Hematopoietic multipotent progenitor cell (in vitro differentiated cells): Measurements from ENCODE around the gene FHL1. TPM values are rescaled to one million over a fixed set of nuclear protein-coding genes. Genes with fewer than 3 reads are reported as not detected.
A peak's percentile ranks its signal among the peaks of the same experiment; 100 is the strongest.
"Not testable (repeated sequence)": the region's sequence is repeated elsewhere in the genome, so short reads cannot be mapped to it uniquely, and the experiment has no call there.

Source experiments
- DNase-seq, 3 donors: peaks; one replicate each; pipeline ENCODE4 v3.0.0-alpha.2; 2011 to 2015; ENCODE audit warnings: low read depth in 2 of 3, low spot score in 2 of 3
- total RNA-seq: library from RNA; depleted of rRNA; stranded (reverse); fragments of >200 nt; gene quantifications from one replicate; pipeline ENCODE4 v1.2.3, GENCODE V29; 2012

FHL1 gene
- total RNA-seq = 403 TPM

DNA sequence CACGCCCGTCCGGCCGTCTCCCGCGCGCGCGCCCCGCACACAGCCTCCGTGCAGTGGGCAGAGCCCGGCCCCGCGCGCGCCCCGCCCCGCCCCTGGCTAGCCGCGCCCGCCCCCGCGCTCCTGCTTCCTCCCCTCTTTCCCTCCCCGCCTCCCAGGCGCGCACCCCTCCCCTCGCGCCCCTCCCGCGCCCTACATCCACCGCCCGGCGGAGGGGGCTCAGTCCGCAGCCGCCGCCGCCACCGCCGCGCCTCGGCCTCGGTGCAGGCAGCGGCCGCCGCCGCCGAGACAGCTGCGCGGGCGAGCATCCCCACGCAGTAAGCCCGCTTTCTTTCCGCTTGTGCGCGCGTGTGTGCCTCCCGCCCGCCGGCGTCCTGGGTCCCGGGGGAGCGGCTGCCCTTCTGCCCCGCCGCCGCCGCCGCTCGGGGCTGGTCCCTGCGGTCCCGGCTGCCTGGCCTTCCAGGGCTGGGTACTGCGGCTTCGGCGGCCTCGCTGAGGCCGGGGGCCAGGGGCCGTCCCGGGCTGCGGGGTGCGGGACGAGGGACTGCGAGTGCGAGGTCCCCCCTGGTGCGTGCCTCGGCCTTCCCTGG, at the start of gene FHL1:
Gene FHL1, plus strand, starts transcription at position 219 of the 587 bp plus-strand sequence.
- DNase-seq = peak in 2 of 3 donors; percentile 62 to 73

DNA sequence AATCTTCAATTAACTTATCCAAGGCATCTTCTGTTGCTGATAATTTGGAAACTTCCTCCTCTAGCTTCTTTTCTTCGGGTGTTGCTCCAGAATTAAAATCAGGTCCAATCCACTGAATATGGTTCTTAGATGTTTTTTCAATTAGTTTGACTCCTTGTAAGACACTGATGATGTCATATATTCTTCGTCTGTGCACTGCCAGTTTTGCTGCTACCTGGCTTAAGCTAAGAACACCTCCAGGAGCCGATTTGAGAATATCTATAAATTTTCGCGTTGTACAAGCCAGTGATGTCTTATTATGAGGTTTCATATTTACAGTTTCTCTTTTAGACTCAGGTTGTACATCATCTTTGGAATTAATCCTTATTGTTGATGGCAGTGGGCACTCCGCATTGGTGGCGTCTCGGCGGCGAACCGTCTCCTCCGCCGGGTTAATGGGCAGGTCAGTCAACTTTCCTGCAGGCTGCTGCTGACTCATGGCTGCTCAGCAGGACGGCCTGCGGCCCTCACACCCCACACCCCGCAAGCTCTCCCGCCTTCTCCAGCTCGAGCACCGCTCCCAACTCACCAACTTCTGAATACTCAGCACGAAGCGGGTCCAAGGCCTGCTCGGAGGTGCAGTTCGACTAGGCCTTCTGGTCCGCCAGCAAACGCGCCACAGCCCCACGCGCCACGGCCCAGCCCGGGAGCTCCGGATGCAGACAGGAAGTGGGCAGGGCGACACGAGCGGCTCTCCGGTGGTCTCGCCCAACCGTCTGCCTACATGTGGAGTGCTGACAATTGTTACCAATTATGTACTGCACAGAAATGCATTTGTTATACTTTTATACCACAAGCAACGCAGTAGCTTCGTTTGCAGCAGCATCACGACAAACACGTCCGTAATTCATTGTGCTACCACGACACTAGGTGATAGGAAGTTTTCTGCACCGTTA, 49.2 kb upstream of the FHL1 start:
- no peak for DNase-seq

DNA sequence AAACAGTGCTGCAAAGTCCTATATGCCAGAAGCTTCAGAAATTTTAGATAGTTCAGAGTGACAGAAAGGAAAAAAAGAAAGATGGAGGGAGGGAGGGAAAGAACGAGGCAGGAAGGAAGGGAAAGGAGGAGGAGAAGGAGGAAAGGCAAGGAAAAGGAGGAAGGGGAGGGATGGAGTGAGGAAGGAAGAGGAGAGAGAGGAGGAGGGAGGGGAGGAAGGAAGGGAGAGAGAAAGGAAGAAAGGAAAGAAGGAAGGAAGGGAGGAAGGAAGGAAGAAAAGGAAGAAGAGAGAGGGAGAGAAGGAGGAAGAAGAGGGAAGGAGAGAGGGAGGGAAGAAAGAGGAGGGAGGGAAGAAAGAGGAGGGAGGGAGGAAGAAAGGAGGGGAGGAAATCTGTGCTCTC, 42.4 kb upstream of the FHL1 start:
- DNase-seq = no peak

DNA sequence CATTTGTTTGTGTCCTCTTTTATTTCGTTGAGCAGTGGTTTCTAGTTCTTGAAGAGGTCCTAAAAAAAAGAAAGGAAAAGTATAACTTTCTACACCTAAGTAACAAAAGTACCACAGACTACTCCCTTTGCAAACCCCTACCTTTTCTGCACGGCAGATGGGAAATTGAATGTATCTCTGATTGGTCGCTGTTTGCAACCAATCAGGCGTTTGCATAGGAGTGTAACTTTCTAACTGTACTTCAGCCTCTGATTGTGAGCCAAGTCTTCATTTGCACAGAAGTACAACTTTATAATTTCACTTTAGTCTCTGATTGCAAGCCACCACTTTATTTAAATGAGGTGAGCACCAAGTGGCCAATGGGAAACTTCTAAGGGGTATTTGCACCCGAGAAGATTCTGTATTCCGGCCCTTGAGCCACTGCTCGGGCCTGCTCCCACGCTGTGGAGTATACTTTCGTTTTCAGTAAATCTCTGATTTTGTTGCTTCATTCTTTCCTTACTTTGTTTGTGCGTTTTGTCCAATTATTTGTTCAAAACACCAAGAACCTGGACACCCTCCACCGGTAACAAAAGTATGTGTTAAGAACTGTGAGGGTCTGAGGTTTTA, 40.3 kb upstream of the FHL1 start:
- no peak for DNase-seq

DNA sequence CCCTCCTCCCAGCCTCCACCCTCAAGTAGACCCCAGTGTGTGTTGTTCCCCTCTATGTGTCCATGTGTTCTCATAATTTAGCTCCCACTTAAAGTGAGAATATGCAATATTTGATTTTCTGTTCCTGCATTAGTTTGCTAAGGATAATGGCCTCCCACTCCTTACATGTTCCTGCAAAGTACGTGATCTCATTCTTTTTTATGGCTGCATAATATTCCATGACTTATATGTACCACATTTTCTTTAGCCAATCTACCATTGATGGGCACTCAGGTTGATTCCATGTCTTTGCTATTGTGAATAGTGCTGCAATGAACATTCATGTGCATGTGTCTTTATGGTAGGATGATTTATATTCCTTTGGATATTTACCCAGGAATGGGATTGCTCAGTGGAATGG, 38.4 kb upstream of the FHL1 start:
- DNase-seq = not testable (repeated sequence)

DNA sequence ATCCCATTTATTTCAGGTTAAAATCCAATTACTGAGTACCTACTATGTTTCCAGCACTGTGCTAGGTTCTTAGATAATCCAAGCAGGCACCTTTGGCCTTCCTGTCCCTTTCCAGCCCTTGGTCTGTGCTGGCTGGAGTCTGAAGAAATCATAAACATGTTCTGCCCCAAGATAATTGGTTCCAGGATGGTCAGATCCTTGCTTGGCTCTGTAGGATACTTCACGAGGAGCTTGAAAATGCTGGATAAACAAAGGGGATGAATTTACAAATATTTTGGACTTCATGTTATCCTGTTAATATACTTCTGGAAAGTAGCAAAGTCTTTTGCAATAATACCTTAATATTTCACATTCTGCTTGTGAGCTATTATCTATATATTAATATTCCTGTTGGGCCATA, 35.0 kb upstream of the FHL1 start:
- no peak for DNase-seq

DNA sequence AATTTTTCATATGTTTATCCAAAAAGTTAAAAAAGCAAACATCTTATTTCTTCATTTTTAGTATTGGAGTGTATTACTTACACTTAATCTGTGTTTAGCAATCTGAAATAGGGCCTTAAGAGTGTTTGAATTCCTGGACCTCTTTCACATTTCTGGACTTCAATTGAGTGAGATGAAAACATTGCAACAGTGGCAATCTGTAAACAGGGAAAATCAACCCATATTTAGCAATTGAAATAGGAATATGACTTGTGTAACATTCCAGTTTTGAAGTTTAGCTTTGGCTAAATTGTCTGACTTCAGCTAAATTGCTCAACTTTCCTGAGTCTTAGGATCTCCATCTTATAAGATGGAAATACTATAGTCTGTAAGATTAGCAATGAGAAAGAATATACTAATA, 34.6 kb upstream of the FHL1 start:
- DNase-seq = no peak

DNA sequence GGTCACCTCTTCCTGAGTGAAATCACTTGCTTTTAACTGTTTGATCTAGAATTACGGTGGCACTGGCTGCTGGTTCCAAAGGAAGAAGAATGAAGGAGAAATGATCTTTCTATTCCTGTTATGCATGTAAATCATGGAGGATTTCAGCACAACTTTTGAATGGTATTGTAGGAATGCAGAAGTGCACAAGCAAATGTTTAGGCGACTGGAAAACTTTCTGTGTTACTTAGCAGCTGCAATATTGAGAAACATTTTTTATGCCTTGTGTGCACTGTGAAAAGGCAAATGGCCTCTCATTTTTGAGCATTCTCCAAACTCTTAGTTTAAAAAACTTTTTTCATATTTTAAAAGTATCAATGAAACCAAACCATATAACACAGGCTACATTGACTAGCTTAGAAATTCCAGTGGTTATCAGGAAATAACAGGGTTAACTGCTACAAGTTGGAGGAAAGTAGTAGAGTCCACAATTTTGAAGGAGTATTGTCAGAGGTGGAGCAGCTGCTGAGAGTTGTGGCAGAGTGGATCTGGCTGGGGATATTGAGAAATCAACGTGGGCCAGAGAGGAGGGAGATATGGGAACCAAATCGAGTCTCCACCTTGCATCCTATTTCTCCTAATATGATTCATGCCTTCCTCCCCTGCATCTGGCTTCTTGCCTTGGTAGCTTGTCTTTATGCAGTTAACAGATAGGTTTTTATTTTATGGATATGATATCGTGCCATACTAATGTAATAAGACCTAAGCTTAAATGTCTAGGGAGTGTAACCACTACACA, 32.0 kb upstream of the FHL1 start:
- DNase-seq = no peak

DNA sequence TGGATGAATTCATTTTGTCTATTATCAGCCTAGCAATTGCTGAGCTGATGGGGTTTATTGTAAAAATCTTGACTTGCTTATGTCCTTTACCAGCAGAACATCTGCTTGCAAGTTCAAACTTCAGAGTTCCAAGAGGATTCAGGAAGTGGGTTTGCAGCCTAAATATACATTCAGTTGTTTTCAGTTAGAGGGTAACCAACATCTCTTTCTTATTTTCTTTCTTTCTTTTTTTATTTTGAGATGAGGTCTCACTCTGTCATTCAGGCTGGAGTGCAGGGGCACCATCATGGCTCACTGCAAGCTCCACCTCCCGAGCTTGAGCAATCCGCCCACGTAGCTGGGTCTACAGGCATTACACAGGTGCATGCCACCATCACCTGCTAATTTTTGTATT, 31.4 kb upstream of the FHL1 start:
- DNase-seq = no peak

DNA sequence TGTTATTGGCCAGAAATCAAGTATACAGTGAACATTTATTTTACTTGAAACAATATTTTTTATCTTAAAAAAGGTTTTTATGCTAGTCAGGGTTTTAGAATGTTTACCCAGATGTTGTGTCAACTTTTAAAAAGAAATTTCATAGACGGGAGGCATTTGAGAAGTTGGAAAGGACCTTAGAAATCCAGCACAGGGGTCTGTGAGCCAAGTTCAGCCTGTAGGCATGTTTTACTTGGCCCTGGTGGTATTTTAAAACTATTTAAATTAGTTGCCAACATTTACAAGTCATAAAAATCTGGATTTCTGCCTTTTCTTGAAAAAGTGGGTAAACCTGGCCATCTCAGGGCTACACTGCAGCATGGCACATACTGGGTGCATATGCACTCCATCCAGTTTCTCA, 25.5 kb upstream of the FHL1 start:
- no peak for DNase-seq

DNA sequence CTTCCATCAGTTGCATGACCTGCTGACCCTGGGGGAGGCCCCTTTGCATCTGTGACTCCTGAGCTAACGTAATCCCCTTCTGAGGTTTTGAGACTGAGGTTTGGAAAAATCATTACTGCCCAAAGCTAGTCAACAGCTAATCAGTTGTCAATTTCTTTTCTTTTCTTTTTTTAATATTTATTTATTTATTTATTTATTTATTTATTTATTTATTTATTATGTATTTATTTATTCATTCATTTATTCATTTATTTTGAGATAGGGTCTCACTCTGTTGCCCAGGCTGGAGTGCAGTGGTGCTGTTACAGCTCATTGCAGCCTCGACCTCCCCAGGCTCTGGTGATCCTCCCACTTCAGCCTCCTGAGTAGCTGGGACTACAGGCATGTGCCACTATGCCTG, 25.1 kb upstream of the FHL1 start:
- DNase-seq = no peak

DNA sequence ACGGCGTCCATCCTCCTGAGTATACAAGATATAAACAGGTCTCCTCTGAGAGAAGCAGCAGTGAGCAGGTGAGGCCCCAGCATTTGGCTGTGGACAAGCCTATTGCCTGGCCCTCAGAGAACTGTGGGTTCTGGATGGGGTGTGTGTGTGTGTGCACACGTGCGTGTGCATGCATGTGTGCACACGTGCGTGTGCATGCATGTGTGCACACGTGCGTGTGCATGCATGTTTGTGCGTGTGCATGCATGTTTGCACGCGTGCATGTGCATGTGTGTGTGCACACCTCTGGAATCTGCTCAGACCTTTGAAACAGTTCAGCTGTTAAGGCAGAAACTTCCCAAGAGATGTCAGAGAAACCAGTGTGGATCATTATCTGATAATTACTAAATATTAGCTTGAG, 22.2 kb upstream of the FHL1 start:
- DNase-seq = no peak

DNA sequence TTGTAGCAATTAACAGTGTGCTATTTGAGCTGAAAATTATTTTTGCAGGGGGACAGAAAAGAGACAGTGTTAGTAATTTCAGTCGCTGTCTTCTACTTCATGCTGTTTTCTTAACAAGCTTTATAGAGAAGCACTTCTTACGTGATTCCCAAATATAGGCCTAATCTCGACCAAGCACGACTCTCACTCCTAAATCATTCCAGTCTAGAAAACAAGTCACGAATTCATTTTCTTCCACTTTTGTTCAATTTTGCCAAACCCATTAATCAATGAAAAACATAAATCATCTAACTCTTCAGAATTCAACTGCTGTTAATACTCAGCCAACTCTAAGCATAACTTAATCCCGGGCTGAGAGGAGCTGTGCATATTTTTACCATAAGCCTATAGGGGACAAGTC, 21.0 kb upstream of the FHL1 start:
- no peak for DNase-seq

DNA sequence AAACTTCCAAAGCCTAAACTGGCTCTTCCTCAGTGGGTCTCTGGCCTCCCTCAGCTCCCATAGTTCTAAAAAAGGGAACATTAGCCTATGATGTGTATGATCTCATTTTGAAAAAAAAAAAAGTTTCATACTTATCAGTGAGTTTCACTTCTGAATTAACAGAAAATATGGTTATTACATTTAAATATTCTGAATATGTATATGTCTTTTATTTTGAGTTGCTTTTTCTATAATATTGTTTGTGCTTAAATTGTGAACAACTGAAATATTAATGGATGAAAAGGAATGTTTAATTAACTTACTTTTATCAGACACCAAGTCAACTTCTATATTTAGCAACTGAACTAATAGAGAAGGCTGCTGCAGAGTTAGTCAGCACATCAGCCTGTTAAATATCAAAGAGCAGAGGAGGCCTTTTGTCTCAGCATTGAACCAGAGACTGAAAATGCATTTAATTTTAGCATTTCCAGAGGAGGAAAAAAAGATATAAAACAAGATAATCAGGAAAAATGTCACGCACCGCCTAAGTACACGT, 20.4 kb upstream of the FHL1 start:
- no peak for DNase-seq

DNA sequence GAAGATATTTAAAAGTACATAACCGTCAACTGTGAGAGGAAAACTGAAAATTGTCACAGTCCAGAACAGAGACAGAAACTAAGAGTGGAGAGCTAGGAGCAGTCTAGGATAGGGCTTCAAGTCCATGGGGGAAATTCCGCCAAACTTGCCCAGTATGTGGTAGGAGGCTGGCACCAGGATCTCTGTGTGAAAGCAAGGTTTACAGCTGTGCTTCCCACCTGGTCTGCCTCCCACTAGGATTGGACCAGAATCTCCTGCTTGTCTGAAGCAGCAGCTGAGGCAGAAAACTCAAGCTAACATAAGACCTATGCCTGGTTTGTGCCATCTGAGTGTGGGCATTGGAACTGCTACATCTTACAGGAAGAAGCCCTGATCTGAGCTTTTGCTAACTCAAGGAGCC, 18.6 kb upstream of the FHL1 start:
- no peak for DNase-seq

DNA sequence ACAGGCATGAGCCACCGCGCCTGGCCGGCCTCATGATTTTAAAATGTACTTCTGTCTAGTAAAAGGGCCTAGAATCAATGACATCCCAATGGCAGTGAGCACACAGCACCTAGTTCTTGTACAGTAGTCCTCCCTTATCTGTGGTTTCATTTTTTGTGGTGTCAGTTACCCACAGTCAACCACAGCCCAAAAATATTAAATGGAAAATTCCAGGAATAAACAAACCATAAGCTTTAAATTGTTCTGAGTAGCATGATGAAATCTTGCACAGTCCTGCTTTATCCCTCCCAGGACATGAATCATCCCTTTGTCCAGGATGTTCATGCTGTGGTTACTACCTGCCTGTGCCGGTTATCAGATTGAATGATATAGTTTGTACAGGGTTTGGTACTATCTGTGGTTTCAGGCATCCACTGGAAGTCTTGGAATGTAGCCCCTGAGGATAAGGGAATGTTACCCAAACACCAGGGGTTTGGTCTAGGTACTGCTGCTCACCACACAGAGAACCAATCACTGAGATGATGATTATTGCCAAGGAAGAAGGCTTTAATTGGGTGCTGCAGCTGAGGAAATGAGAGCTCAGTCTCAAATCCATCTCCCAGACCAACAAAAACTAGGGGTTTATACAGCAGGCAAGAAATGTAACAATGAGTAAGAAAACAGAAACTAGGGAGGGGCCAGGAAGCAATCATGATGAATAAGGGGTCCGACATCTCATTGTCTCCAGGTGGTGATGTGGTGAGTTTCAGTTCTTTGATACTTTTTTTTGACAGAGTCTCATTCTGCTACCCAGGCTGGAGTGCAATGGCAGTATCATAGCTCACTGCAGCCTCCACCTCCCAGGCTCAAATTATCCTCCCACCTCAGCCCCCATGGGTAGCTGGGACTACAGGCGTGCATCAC, 16.2 kb upstream of the FHL1 start:
- no peak for DNase-seq

DNA sequence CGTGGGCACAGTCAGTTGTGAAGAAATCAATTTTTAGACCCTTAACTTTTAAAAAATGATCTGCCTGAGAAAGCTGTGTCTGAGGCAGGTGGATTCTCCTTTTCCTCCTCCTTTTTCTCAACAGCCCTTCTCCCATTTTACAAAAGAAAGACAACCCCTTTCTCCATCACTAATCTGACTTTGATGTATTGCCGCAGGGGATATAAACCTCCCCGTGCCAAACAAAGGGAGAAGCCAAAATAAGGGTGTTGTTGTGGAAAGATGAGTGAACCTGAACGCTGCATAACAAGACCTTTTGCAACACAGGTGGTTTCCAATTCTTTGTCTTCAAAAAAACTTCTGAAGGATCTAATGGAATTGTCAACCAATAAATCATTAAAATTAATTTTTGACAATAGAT, 8.4 kb upstream of the FHL1 start:
- no peak for DNase-seq

DNA sequence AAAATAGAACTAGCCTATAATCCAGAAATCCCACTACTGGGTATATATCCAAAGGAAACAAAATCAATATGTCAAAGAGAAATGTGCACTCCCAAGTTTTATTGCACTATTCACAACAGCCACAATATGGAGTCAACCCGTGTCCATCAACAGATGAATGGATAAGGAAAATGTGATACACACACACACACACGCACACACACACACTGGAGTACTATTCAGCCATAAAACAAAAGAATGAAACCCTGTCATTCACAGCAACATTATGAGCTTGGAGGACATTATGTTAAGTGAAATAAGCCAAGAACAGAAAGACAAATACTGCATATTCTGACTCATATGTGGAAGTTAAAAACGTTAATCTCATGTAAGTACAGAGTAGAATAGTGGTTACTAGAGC, 5.8 kb upstream of the FHL1 start:
- DNase-seq = no peak

DNA sequence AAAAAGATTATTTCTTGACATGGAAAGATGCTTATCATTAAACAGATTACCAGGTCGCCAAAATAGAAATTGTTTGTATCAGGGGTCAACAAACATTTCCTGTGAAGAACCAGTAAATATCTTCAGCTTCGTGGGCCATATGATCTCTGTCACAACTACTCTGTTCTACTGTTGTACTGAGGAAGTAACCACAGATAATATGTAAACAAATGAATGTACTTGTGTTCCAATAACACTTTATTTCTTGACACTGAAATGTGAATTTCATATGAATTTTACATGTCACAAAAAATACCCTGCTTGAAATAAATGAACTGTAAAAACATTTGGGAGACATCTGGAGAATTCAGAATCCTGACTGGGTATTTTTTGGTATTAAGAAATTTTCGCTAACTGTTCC, 4.7 kb upstream of the FHL1 start:
- DNase-seq = no peak

DNA sequence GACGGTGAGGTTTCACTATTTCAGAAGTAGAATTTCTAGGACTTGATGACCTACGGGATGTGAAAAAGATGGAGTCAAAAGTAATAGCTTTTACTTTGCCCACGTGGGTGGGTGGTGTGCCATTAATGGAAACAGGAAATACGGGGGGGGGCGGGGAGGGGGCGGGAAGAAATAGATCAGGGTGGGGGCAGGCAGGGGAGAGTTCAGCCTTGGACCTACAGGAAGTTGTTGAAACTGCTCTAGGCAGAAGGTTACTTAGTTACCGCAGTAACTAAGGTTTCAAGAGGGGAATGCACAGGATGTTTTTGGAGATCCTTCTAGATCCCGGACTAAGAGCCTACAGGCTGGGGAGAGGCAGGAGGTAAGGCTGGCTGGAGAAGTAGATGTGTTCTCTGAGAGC, 3.6 kb upstream of the FHL1 start:
- peak in 2 of 3 donors; percentile 29 to 52 for DNase-seq
